Heart left ventricle (tissue), 13 donors: ENCODE results near the gene FGF19.

Experiments used
- POLR2A ChIP-seq, 2 donors: fragments of 450-650 bp; IDR thresholded peaks; one replicate each; pipeline ENCODE4 v1.6.1; 2017; ENCODE audit warnings: antibody characterized with exemption in 2 of 2, mild to moderate bottlenecking in 2 of 2, moderate library complexity in 2 of 2
- TF ChIP-seq, protein P1 (sequence below), 12 donors: fragments of 200-600 bp; sonication (generic) in 4 of 12; IDR thresholded peaks; one replicate each; pipeline versions ENCODE4 v1.5.0 to v1.8.0; 2018 to 2022; ENCODE audit warnings: antibody characterized with exemption in 12 of 12, mild to moderate bottlenecking in 5 of 12
- donor health status: ischemic (EF 13 %, LVEDD 7.1; RV severe dilation, severe dysfunction).
- donor health status: DM: no; HTN: yes; CAD: no.
- donor health status: DM: no; HTN: no; CAD: no.
- donor health status: ischemic (EF 25% LVEDD 6.9; RV normal size, moderate dysfunction).
- donor health status: ischemic (EF 25% LVEDD 5.7; RV mildly dilated, moderate dysfunction).
- donor health status: ischemic (EF 35%, LVEDD 5.7; RV mildly dilated, moderate dysfunction).
- donor health status: nonischemic (EF 11% LVEDD 7.7; RV severe dilation, severe dysfunction).
- donor health status: DM: yes; HTN: yes; CAD: no.
- donor health status: PGD.
- donor health status: ischemic (EF 29% LVEDD 5.4; RV normal size, mild dysfunction).
- donor health status: nonischemic (EF 23%, LVEDD 6.1; RV moderate dilation, normal function).

GRCh38 chr11:69684651-69685050, 19.2 kb downstream of the FGF19 start:
- TF ChIP-seq, protein P1, sequence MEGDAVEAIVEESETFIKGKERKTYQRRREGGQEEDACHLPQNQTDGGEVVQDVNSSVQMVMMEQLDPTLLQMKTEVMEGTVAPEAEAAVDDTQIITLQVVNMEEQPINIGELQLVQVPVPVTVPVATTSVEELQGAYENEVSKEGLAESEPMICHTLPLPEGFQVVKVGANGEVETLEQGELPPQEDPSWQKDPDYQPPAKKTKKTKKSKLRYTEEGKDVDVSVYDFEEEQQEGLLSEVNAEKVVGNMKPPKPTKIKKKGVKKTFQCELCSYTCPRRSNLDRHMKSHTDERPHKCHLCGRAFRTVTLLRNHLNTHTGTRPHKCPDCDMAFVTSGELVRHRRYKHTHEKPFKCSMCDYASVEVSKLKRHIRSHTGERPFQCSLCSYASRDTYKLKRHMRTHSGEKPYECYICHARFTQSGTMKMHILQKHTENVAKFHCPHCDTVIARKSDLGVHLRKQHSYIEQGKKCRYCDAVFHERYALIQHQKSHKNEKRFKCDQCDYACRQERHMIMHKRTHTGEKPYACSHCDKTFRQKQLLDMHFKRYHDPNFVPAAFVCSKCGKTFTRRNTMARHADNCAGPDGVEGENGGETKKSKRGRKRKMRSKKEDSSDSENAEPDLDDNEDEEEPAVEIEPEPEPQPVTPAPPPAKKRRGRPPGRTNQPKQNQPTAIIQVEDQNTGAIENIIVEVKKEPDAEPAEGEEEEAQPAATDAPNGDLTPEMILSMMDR (IDR thresholded peaks at IDR 0.05), result no peak
- TF ChIP-seq POLR2A (IDR thresholded peaks at IDR 0.05), result no peak
